Testis (tissue), 3 donors: Measurements from ENCODE around the gene MAST4. TPM values are rescaled to one million over a fixed set of nuclear protein-coding genes. Genes with fewer than 3 reads are reported as not detected.

Source experiments
- DNase-seq: peaks from one replicate; pipeline ENCODE4 v3.0.0-alpha.2; 2019
- H3K27ac ChIP-seq, 2 donors: fragments of 200-600 bp; sonication (generic); one replicate each; pipeline ENCODE4 v1.5.1; 2019
- H3K27me3 ChIP-seq: fragments of 200-600 bp; sonication (generic); one replicate; pipeline ENCODE4 v1.5.1; 2019
- H3K36me3 ChIP-seq: fragments of 200-600 bp; sonication (generic); one replicate; pipeline ENCODE4 v1.5.1; 2017; ENCODE audit warnings: low read depth; ENCODE audit errors: missing control alignments
- H3K4me1 ChIP-seq: fragments of 200-600 bp; sonication (generic); one replicate; pipeline ENCODE4 v1.5.1; 2019
- H3K4me3 ChIP-seq, 2 donors: fragments of 200-600 bp; sonication (generic); one replicate each; pipeline ENCODE4 v1.5.1; 2017 to 2019
- H3K9me3 ChIP-seq: fragments of 200-600 bp; sonication (generic); one replicate; pipeline ENCODE4 v1.5.1; 2017
- POLR2A ChIP-seq: fragments of 450-650 bp; IDR thresholded peaks from one replicate; pipeline ENCODE4 v1.6.1; 2017; ENCODE audit warnings: antibody characterized with exemption, mild to moderate bottlenecking, moderate library complexity
- WGBS, 2 donors: methylation state at CpG; one replicate each; pipeline ENCODE4 v1.1.5; 2018; 5-methylcytosine and 5-hydroxymethylcytosine counted together
- intact Hi-C: fragments of 100-400 bp; cut with DNase I; formaldehyde crosslinking; loops from one replicate; pipeline ENCODE4 v1.15.1; 2023; ENCODE audit warnings: low total_unique reads
- polyA plus RNA-seq: library from polyadenylated mRNA; stranded (reverse); fragments of 350-450 nt; fragmentation: Illumina TruSeq; extraction: RNeasy Lipid Tissue Mini Kit (QIAGEN cat#74804); gene quantifications from one replicate; pipeline ENCODE4 v1.2.3, GENCODE V29; 2014; ENCODE audit warnings: low read depth, low replicate concordance; ENCODE audit not compliant: insufficient read depth
- total RNA-seq, 2 donors: library from RNA; depleted of rRNA; stranded (reverse); fragments of >200 nt; gene quantifications; one replicate each; pipeline ENCODE4 v1.2.3, GENCODE V29; 2016
- TF ChIP-seq, protein P1 (sequence below), 3 experiments: fragments of 450-650 bp in 2 of 3; fragments of 200-600 bp in 1 of 3; sonication (generic) in 1 of 3; IDR thresholded peaks; one replicate each; pipeline ENCODE4 v1.5.1; 2016 to 2019; ENCODE audit warnings: antibody characterized with exemption in 3 of 3, mild to moderate bottlenecking in 2 of 3, moderate library complexity in 1 of 3

The MAST4 gene
- total and polyA plus RNA-seq, 3 donors from 2014 or later: 27.2 to 56.4 (median 51.4) TPM

DNA sequence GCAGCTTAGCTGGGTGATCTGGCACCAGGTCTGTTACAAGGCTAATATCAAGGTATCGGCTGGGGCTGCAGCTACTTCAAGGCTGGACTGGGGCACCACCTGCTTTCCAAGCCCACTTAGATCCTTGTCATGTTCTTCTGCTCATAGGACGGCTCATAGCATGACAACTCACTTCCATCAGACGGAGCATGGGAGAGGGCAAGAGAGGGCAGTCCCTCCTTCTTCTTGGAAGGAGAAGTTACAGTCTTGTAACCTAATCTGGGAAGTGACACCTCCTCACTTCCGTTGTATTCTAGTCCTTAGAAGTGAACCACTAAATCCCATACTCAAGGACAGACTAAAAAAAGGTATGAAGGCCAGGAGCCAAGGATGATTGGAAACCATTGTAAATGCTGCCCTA is 258.2 kb downstream of the MAST4 start:
- WGBS, 2 donors: 83 to 89% methylated on average over 4 of the region's 4 CpGs
- no peaks in the 10 kb centered on the region for H3K9me3 ChIP-seq
- H3K27me3 ChIP-seq: no peaks in the 10 kb centered on the region
- DNase-seq: no peak
- no peaks in the 10 kb centered on the region for H3K36me3 ChIP-seq
- intact Hi-C loops: no loop called here
- H3K4me3 ChIP-seq: no peak overlapping the region
- no peaks in the 10 kb centered on the region for H3K4me1 ChIP-seq
- TF ChIP-seq, protein P1, sequence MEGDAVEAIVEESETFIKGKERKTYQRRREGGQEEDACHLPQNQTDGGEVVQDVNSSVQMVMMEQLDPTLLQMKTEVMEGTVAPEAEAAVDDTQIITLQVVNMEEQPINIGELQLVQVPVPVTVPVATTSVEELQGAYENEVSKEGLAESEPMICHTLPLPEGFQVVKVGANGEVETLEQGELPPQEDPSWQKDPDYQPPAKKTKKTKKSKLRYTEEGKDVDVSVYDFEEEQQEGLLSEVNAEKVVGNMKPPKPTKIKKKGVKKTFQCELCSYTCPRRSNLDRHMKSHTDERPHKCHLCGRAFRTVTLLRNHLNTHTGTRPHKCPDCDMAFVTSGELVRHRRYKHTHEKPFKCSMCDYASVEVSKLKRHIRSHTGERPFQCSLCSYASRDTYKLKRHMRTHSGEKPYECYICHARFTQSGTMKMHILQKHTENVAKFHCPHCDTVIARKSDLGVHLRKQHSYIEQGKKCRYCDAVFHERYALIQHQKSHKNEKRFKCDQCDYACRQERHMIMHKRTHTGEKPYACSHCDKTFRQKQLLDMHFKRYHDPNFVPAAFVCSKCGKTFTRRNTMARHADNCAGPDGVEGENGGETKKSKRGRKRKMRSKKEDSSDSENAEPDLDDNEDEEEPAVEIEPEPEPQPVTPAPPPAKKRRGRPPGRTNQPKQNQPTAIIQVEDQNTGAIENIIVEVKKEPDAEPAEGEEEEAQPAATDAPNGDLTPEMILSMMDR (IDR thresholded peaks at IDR 0.05): no peak
- TF ChIP-seq POLR2A: no peak
- no peak overlapping the region for H3K27ac ChIP-seq

DNA sequence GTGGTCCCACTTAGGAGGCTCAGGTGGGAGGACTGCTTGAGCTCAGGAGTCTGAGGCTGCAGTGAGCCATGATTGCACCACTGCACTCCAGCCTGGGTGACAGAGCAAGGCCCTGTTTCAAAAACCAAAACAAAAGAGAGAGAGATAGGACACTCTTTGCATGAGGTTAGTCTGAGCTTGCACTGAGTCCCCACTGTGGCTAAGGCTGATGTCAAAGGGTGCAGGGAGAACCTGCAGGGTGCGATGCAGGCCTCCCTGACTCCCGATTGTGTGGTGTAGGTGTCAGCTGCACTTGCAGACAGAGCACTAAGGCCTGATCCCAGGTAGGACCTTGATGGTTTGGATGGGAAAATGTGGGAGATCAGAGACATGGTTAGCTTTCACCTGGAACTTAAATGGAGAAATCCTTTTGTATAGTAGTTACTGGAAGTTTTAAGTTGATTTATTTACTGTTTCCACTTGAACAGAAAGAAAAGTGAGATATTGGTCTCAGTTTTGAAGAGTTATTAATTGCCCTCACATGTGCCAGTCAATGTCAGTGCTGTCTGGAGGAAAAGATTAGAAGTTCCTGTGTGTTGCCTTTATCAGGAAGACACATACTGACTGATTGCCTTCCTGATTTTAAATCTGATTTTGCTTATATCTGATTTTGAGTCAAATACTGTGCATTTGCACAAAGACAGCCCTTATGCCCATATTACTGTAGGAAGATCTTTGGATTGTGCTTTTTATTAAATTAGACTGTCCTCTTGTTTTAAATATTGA is 260.0 kb downstream of the MAST4 start:
- no peak for DNase-seq
- Histone ChIP-seq H3K4me1 (no peaks in the 10 kb centered on the region), H3K4me3 (no peak overlapping the region), H3K27ac (no peak overlapping the region), H3K27me3 (no peaks in the 10 kb centered on the region), H3K36me3 (no peaks in the 10 kb centered on the region), H3K9me3 (no peaks in the 10 kb centered on the region)
- 66 to 86% methylated on average over 2 of the region's 2 CpGs for WGBS, 2 donors
- TF ChIP-seq POLR2A: no peak
- TF ChIP-seq, protein P1 (IDR thresholded peaks at IDR 0.05): no peak
- intact Hi-C loops: no loop called here

DNA sequence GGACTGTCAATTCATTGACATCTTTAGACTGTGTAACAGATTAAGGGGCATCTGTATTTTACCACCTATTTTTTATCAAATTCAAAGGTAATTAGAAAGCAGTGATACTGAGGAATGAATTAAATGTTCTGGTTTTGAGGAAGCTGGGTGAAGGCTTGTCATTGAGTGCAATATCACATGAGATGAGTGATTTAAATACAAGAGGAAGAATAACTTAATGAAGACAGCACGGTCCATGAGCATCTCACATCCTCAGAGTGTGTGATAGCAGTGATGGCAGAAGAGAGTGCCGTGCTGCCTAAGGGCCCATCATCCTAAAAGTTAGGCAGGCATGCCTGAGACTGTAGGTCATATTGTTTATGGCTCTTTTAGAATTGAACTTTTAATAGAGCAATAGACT is 263.3 kb downstream of the MAST4 start:
- no peaks in the 10 kb centered on the region for H3K27me3 ChIP-seq
- TF ChIP-seq POLR2A: no peak
- TF ChIP-seq, protein P1 (IDR thresholded peaks at IDR 0.05): no peak
- H3K36me3 ChIP-seq: no peaks in the 10 kb centered on the region
- no peak for DNase-seq
- no peaks in the 10 kb centered on the region for H3K9me3 ChIP-seq
- H3K4me1 ChIP-seq: no peaks in the 10 kb centered on the region
- intact Hi-C loops: no loop called here
- no peak overlapping the region for H3K27ac ChIP-seq
- 85 to 87% methylated on average over 2 of the region's 2 CpGs for WGBS, 2 donors
- H3K4me3 ChIP-seq: no peak overlapping the region

DNA sequence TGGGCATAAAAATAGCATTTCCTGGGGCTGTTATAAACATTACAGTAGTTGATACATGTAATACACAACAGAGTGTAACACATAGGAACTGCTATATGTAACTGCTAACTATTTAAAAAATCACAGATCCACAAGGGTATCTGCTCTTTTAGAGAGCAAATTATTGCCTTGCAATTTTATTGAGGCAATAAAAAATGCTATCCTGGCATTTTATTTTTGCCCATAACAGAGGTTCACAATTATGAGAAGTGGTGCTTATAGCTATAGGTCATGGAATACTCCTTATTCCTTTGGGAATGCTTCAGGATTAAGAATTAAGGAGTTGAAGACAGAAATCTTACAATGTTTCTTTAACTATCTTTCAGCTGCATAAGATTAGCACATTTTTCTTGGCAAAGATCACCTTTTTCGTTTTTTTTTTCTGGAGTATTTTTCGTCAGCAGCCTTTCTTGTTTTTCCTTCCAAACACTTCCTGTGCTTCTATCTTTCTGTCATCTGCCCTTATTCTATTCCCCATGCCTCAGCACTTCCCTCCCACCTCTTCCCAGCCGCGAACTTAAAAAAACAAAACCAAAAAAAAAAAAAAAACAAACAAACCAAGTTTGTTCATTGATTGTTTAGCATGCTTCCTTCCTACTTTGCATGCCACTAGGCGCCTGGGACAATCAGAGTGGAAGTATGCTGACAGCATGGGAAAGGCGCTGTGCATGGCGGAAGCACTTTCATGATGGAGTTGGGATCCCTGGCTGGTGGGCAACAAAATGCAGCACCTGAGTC is 264.2 kb downstream of the MAST4 start:
- intact Hi-C loops: no loop called here
- Histone ChIP-seq H3K27me3 (no peaks in the 10 kb centered on the region), H3K4me3 (no peak overlapping the region), H3K36me3 (no peaks in the 10 kb centered on the region), H3K4me1 (no peaks in the 10 kb centered on the region), H3K9me3 (no peaks in the 10 kb centered on the region), H3K27ac (no peak overlapping the region)
- peak; percentile 17 for DNase-seq
- 47 to 51% methylated on average over 7 of the region's 7 CpGs for WGBS, 2 donors
- TF ChIP-seq, protein P1 (IDR thresholded peaks at IDR 0.05): no peak
